ENCODE data around the gene LAMB4.

DNA sequence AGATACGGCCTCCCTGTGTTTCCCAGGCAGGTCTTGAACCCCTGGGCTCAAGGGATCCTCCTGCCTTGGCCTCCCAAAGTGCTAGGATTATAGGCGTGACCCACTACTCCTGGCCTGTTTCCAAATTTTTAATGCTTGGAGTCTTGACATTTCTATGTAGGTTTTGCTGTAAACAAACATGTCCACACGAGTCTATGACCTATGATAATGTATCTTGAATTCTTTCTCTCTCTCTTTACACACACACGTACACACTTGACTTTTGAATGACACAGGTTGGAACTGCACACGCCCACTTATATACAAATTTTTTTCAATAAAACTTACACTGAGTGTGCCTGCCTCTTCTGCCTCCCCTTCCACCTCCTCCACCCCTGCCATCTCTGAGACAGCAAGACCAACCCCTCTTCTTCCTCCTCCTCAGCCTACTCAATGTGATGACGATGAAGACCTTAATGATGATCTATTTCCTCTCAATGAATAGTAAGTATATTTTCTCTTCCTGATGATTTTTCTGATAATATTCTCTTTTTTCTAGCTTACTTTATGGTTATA lies 83.1 kb downstream of the LAMB4 start:
- TF ChIP-seq EZH2 (IDR thresholded peaks at IDR 0.05; ENCODE audit: low read length, missing control alignments) = no peak
- TF ChIP-seq, protein P1, sequence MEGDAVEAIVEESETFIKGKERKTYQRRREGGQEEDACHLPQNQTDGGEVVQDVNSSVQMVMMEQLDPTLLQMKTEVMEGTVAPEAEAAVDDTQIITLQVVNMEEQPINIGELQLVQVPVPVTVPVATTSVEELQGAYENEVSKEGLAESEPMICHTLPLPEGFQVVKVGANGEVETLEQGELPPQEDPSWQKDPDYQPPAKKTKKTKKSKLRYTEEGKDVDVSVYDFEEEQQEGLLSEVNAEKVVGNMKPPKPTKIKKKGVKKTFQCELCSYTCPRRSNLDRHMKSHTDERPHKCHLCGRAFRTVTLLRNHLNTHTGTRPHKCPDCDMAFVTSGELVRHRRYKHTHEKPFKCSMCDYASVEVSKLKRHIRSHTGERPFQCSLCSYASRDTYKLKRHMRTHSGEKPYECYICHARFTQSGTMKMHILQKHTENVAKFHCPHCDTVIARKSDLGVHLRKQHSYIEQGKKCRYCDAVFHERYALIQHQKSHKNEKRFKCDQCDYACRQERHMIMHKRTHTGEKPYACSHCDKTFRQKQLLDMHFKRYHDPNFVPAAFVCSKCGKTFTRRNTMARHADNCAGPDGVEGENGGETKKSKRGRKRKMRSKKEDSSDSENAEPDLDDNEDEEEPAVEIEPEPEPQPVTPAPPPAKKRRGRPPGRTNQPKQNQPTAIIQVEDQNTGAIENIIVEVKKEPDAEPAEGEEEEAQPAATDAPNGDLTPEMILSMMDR (conservative IDR thresholded peaks at IDR 0.05 in 1 of 2, IDR thresholded peaks at IDR 0.05 in 1 of 2; ENCODE audit: low read depth in 1 of 2, low read length in 2 of 2) = no peak
